ENCODE data around the gene NEU2.

NEU2 gene

DNA sequence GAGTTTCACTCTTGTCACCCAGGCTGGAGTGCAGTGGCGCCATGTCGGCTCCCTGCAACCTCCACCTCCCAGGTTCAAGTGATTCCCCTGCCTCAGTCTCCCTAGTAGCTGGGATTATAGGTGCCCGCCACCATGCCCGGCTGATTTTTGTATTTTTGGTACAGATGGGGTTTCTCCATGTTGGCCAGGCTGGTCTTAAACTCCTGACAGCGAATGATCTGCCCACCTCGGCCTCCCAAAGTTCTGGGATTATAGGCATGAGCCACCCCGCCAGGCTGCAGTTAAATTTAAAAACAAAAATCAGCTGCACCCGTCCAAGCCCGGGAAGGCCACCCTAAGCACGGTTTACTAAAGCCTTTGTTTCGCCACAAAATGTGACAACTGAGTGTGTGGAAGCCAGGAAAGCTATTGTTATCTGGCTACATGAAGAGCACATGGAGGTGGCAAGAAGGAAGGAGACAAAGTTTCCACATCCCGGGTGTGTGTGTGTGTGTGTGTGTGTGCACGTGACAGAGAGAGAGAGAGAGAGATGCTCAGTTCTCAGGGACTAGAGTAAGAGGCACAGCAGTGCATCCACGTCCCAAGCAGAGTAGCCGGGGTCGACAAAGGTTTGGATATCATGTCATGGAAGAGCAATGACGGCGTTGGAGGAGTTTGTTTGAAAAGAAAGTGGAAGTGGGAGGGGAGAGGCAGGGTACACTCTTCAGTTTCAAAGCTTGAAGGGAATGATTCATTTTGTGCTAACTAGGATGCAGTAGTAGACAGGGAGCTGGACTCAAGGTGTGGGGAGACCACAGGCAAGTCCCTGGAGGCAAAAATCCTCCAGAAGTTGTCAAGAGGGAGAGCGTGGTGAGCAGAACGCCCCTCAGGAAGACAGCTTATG lies 47.7 kb downstream of the NEU2 start:
- no peak for DNase-seq (ENCODE audit: low spot score)

DNA sequence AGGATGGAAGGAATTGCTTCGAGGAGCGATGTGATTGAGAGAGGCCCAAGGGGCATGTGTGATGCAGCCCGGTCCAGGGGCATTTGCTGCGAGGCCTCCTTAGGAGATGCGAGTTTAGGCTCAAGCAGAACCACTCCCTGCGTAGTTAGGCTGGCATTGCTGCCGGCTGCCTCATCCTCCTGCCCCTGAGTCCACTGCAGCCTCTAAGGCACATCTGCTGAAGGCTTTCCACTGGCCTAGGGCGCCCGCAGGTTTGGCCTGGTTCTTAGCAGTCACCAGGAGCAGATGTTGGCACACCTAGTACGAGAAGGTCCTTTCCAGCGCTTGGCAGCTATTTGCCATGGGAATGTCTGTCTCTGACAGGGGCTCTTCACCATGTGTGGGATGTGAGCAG lies 48.4 kb downstream of the NEU2 start:
- no peak for DNase-seq (ENCODE audit: low spot score)

DNA sequence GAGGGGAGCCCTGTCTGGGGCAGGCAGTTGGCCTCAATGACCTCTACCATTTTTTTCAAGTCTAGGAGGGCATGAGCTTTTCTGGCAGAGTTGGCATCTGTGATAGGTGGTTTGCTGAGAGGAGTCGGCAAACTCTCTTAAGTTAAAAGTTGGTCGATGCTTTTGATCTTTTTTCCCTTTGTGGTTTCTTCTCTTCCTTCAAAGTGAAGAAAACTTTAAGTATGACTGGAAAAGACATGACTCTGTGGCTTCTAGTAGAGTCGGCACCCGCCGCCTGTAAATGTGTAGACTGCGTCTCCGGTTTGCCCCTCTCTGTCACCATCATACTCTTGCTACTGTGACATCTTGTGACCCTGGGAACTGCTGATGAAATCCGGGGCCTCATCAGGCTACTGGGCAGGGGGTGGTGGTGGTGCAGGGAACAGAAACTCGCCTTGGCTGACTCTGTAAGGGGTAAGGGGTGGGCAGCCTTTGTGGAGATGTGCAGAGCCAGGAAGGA lies 48.8 kb downstream of the NEU2 start:
- DNase-seq (ENCODE audit: low spot score) = no peak

DNA sequence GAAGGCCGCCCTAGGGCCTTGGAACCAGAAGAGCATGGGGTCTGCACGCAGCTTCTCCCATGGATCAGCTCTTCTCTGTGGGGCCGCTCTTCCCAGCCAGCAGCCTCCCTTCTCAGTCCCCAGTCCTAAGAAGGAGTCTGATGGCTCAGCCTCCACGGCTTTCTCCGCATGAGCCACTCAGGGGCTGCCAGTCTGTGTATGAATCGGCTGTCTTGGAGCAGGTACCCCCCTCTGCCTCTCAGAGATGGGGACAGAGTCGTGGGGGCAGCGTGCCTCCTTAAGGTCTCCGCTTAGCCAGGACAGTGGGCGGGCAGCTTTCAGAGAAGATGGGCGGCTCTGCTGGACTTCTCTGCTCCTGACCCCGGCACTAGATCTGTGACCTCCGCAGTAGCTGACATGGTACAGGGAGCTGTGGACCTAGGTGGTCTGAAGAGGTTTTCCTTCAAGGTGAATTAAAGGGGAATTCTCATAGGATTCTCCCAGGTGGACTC lies 49.3 kb downstream of the NEU2 start:
- no peak for DNase-seq (ENCODE audit: low spot score)

DNA sequence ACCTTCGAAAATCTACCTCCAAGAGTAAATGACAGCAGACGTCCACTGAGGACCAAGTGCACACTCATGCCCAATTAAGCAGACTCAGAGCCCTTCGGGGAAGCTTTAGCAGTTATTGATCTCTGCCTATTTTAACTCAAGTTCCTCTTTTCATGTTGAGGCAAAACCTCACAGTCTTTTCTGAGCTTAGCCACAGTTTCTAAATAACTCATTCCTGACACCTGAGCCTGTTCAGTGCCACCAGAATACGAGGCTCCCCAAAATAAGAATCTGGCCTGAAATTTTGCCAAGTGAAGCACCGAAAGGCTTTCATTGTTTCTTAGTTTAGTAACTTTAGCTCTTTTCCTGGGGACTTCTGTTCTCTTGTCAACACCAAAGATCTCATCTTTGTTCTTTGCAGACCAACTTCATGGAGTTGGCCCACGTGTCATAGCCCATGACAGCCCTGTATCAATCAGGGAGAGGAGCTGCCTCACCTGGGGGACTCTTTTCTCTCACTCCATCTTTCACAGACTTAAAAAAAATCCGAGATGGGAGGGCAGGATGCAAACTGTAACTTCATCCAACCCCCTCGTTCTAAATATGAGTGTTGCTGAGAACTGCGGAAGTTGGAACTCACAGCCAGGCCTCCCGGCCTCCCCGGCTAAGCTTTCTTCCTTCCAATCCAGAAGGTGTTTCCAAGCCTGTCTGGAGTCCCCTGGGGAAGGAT lies 49.9 kb downstream of the NEU2 start:
- DNase-seq (ENCODE audit: low spot score) = no peak

DNA sequence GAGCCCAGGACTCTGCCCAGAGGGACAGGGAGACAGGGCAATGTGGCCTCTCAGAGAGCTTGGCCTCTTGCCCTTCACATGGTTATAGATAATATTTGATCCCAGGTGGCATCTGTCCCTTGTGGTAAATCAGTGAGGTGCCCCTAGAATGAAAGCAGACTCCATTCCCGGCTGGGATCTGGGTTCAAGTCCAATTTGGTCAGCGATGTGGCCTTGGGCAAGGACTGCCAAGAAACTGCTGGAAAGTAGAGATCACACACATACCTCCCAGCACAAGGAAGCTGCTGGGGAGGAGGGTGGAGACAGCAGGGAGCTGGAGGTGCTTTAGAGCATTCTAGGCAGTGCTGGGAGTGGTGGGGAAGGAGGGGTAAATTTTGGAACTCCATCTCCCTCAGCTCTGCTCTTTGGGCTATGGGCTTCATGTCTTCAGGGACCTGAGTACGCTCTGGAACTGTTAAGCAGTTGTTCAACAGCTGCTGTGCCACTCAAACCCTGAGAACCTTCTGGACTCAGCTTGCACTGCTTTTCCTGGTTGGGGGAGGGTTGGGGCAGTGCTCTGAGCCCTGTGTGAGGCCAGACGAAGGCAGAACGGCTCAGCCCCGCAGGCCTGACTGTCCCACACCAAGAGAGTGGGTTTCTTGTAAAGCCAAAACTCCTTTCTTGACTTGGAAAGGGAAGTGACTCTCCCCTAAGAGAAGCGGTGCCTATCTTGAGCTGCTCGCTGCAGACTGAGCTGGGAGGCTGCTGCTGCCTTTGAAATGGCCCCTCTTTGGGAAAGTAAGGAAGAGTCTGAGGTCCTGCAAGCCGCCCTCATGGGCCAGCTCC lies 50.7 kb downstream of the NEU2 start:
- no peak for DNase-seq (ENCODE audit: low spot score)

DNA sequence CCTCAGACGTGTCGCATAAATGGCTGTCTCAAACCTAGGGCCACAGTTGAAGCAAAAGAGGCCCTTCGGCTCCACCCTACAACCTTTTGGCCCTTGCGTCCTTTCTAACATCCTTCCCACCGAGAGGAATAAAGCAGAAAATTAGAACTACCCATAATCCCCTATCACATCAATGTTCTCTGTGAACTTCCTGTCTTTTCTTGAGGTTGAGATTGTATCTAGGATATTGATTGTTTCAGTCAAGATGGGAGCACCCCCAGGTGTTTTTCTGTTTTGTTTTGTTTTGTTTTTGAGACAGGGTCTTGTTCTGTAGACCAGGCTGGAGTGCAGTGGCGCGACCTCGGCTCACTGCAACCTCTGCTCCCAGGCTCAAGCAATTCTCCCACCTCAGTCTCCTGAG lies 51.3 kb downstream of the NEU2 start:
- no peak for DNase-seq (ENCODE audit: low spot score)

DNA sequence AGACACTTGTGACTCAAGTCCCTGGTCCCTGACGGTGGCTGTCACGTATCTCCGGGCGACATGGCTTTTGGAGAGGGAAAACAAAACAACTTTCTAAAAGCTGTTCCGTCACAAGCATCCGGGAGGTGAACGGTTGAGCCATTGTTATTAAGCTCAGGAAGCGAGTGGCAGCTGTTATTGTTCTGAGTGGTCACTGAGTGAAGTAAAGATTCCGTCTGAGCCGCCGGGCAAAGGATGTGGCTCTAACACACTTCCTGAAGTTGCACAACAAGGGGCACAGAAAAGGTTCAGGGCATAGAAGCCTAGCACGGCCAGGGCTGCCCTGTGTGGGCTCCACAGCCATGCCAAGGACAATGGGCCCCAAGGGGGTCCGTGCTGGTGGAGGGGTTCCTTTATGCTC lies 52.0 kb downstream of the NEU2 start:
- no peak for DNase-seq (ENCODE audit: low spot score)
